SK-N-MC (cell line): ENCODE data around the gene HPDL.

Experiments
- EZH2 ChIP-seq: fragments of 200-600 bp; sonication (generic); IDR thresholded peaks from one replicate; pipeline ENCODE4 v1.6.1; 2017; ENCODE audit warnings: antibody characterized with exemption
- POLR2AphosphoS5 ChIP-seq: IDR thresholded peaks from 2 replicates; pipeline ENCODE4 v1.6.1; 2012; ENCODE audit warnings: mild to moderate bottlenecking, low read depth, low read length, borderline replicate concordance

GRCh38 chr1:45335855-45336324 is 9.2 kb downstream of the HPDL start:
- TF ChIP-seq POLR2AphosphoS5 (no peak), EZH2 (no peak)
